Right atrium auricular region (tissue), 2 donors: ENCODE results near the gene JARID2. TPM values are rescaled to one million over a fixed set of nuclear protein-coding genes. Genes with fewer than 3 reads are reported as not detected.

ENCODE experiments used
- DNase-seq: peaks from one replicate; pipeline ENCODE4 v3.0.0-alpha.2; 2019; ENCODE audit warnings: low spot score
- H3K27ac ChIP-seq, 2 donors: fragments of 200-600 bp; sonication (generic); 1 replicate in 1 of 2; 2 replicates in 1 of 2; pipeline ENCODE4 v1.5.1; 2016 to 2019
- H3K27me3 ChIP-seq, 2 donors: fragments of 200-600 bp; sonication (generic); one replicate each; pipeline versions ENCODE4 v1.5.1 to v1.6.0; 2017 to 2019
- H3K36me3 ChIP-seq: fragments of 200-600 bp; sonication (generic); one replicate; pipeline ENCODE4 v1.5.1; 2016
- H3K4me1 ChIP-seq, 2 donors: fragments of 200-600 bp; sonication (generic); one replicate each; pipeline versions ENCODE4 v1.5.1 to v1.6.0; 2017 to 2019
- H3K4me3 ChIP-seq, 2 donors: fragments of 200-600 bp; sonication (generic); 1 replicate in 1 of 2; 2 replicates in 1 of 2; pipeline ENCODE4 v1.5.1; 2017 to 2019; ENCODE audit warnings: mild to moderate bottlenecking in 1 of 2, moderate library complexity in 1 of 2
- H3K9me3 ChIP-seq, 2 donors: fragments of 200-600 bp; sonication (generic); one replicate each; pipeline ENCODE4 v1.5.1; 2019
- total RNA-seq, 2 donors: library from RNA; depleted of rRNA; stranded (reverse); fragments of >200 nt; gene quantifications; one replicate each; pipeline ENCODE4 v1.1.0, GENCODE V29; 2016
- TF ChIP-seq, protein P1 (sequence below), 2 donors: fragments of 200-600 bp; sonication (generic); IDR thresholded peaks; one replicate each; pipeline ENCODE4 v1.5.1; 2019; ENCODE audit warnings: antibody characterized with exemption in 2 of 2

The JARID2 gene
- total RNA-seq, result 1 to 10 TPM; 6.5 to 6.7 TPM

DNA sequence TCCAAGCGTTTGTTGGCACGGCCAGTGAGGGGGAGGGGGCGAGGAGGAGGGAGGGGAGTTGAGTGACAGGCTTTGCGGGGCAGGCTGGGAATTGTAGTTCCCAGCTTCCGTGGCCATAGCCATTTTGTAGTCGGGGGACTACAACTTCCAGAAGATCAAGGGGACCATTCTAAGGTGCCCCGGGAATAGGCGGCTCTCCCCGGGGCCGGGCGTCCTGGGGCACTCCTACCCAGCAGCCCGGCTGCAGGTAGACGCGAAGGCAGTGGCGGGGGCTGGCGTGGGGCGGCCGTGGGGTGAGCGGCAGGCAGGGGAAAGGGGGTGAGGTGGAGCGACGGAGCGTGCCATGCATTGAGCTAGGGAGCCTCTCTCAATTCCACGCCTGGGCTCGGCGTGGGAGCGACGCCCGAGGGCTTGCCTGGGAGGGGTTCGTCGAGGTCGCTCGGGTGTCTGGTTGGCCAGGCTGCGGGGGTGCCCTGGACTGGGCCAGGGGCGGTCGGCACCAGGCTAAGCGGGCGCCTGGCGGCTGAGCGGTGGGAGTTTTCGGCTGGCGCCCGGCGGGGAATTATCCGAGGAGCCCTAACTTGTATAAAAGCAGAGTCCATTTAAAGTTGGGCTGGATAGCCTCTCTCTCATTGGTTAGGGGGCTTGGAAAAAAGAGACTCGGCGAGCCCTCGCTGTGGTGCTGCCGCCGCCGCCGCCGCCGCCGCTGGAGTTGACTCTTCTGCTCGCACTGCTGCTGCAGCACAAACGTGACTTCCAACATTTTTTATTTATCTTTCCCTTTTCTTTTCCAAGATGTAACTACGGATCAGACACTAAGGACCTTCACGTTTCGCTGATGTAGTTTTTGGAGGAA, at the start of gene JARID2:
Gene JARID2 (plus strand): TSS at position 709 of the 856 bp plus-strand sequence. CDS start 471 bp downstream, outside the sequence.
- no peaks in the 10 kb centered on the region for H3K27me3 ChIP-seq
- peak; percentile 98 for DNase-seq
- H3K27ac ChIP-seq, result peak within 1 kb of the TSS; percentile 94 to 95
- no peaks in the 10 kb centered on the region for H3K36me3 ChIP-seq
- peaks cover 0 to 22% of the 10 kb centered on the region in 2 donors for H3K4me1 ChIP-seq
- H3K9me3 ChIP-seq, result no peaks in the 10 kb centered on the region
- TF ChIP-seq, protein P1, sequence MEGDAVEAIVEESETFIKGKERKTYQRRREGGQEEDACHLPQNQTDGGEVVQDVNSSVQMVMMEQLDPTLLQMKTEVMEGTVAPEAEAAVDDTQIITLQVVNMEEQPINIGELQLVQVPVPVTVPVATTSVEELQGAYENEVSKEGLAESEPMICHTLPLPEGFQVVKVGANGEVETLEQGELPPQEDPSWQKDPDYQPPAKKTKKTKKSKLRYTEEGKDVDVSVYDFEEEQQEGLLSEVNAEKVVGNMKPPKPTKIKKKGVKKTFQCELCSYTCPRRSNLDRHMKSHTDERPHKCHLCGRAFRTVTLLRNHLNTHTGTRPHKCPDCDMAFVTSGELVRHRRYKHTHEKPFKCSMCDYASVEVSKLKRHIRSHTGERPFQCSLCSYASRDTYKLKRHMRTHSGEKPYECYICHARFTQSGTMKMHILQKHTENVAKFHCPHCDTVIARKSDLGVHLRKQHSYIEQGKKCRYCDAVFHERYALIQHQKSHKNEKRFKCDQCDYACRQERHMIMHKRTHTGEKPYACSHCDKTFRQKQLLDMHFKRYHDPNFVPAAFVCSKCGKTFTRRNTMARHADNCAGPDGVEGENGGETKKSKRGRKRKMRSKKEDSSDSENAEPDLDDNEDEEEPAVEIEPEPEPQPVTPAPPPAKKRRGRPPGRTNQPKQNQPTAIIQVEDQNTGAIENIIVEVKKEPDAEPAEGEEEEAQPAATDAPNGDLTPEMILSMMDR (IDR thresholded peaks at IDR 0.05), result no peak
- H3K4me3 ChIP-seq, result peak within 1 kb of the TSS; percentile 88 to 95

DNA sequence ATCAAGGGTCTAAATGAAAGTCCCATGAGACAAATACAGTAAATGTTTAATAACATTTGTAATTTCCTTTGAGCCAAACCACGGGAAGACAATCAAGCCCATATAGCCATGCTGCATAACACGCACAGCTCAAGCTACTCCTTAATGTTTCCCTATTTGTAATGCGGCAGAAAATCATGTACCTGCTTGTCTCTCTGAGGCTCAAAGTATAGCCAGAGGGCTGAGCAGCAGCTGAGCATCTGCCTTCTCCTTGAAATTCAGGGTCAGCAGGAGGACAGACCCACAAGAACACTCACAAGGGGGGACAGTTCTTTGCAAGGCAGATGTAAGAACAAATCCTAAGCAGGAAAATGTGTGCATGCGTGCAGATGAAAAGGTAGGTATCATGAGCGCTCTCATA, 45.8 kb upstream of the JARID2 start:
- TF ChIP-seq, protein P1 (IDR thresholded peaks at IDR 0.05), result no peak
- no peaks in the 10 kb centered on the region for H3K4me1 ChIP-seq
- no peaks in the 10 kb centered on the region for H3K36me3 ChIP-seq
- DNase-seq, result no peak
- no peak overlapping the region for H3K4me3 ChIP-seq
- no peaks in the 10 kb centered on the region for H3K27me3 ChIP-seq
- no peaks in the 10 kb centered on the region for H3K9me3 ChIP-seq
- no peak overlapping the region for H3K27ac ChIP-seq

DNA sequence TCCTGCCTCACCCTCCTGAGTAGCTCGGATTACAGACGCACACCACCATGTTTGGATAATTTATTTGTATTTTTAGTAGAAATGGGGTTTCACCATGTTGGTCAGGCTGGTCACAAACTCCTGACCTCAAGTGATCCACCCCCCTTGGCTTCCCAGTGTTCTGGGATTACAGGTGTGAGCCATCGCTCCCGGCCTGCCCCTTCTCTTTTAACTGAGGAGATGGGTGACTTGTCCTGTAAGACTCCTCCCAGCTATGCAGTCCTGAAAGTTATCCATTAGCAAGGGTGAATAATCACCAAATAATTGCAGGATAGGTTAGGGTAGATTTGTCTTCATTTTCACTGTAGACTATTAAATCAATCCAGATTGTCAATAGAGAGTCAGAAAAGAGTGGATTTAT, 40.5 kb upstream of the JARID2 start:
- no peak for DNase-seq

DNA sequence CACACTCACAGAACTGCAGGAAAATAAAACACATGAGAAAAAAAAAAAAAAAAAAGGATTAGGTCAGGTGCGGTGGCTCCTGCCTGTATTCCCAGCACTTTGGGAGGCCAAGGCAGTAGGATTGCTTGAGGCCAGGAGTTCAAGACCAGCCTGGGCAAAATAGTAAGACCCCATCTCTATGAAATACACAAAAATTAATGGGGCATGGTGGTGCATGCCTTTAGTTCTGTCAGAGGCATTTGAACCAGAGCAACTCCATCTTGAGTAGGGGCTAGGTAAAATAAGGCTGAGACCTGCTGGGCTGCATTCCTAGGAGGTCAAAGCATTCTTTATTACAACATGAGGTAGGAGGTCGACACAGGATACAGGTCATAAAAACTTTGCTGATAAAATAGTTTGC, 39.0 kb upstream of the JARID2 start:
- H3K4me1 ChIP-seq, result no peaks in the 10 kb centered on the region
- no peaks in the 10 kb centered on the region for H3K36me3 ChIP-seq
- H3K9me3 ChIP-seq, result no peaks in the 10 kb centered on the region
- H3K27ac ChIP-seq, result no peak overlapping the region
- no peak for DNase-seq
- no peak overlapping the region for H3K4me3 ChIP-seq
- no peaks in the 10 kb centered on the region for H3K27me3 ChIP-seq
- TF ChIP-seq, protein P1 (IDR thresholded peaks at IDR 0.05), result no peak

More for the DNA sequence above, 40.5 kb upstream of the JARID2 start:
- no peaks in the 10 kb centered on the region for H3K4me1 ChIP-seq
- H3K27ac ChIP-seq, result no peak overlapping the region
- H3K36me3 ChIP-seq, result no peaks in the 10 kb centered on the region
- H3K4me3 ChIP-seq, result no peak overlapping the region
- H3K9me3 ChIP-seq, result no peaks in the 10 kb centered on the region
- no peaks in the 10 kb centered on the region for H3K27me3 ChIP-seq
- TF ChIP-seq, protein P1 (IDR thresholded peaks at IDR 0.05), result no peak

DNA sequence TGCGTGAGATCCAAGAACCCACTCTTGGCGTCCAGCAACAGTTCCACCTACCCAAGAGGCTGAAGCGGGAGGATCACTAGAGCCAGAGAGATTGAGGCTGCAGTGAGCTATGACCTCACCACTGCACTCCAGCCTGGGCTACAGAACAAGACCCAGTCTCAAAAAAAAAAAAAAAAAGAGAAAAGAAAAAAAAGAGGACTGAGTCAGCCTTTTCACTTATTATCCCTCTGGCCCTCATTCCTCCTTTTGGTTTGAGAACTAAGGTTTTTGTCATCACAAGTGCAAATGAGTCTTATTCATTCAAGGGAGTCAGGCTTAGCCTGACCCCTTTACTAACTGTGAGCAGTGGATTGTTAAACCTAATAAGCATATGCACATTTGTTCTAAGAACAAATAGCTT, 37.9 kb upstream of the JARID2 start:
- Histone ChIP-seq H3K36me3 (no peaks in the 10 kb centered on the region), H3K27ac (no peak overlapping the region), H3K9me3 (no peaks in the 10 kb centered on the region), H3K4me3 (no peak overlapping the region), H3K4me1 (no peaks in the 10 kb centered on the region), H3K27me3 (no peaks in the 10 kb centered on the region)
- TF ChIP-seq, protein P1 (IDR thresholded peaks at IDR 0.05), result no peak
- no peak for DNase-seq
